ENCODE measurements around the gene CNGA2.
"Not testable (repeated sequence)": the region's sequence is repeated elsewhere in the genome, so short reads cannot be mapped to it uniquely, and the experiment has no call there.

Gene CNGA2

GRCh38 chrX:151734446-151734845, at the start of gene CNGA2:
Gene CNGA2, plus strand, starts transcription at chrX:151734746. Its CDS starts 3,738 bp downstream, at chrX:151738484.
- no peak for DNase-seq

- no peak for DNase-seq
Measured at GRCh38 chrX:151687635-151688034, 46.9 kb upstream of the CNGA2 start.

GRCh38 chrX:151688695-151689094, 45.9 kb upstream of the CNGA2 start:
- no peak for DNase-seq

GRCh38 chrX:151692825-151693224, 41.7 kb upstream of the CNGA2 start:
- no peak for DNase-seq

GRCh38 chrX:151694121-151694520, 40.4 kb upstream of the CNGA2 start:
- no peak for DNase-seq

- no peak for DNase-seq
Measured at GRCh38 chrX:151694661-151695582, 39.6 kb upstream of the CNGA2 start, which contains the start of gene PRRG3. Gene PRRG3, plus strand, starts transcription at chrX:151695458. Its CDS starts 3,357 bp downstream, at chrX:151698815.

GRCh38 chrX:151695583-151696340, 38.8 kb upstream of the CNGA2 start:
- no peak for DNase-seq

GRCh38 chrX:151697082-151697481, 37.5 kb upstream of the CNGA2 start:
- not testable (repeated sequence) for DNase-seq

- DNase-seq = no peak
Measured at GRCh38 chrX:151697522-151697921, 37.0 kb upstream of the CNGA2 start.

- no peak for DNase-seq
Measured at GRCh38 chrX:151698485-151698884, 36.1 kb upstream of the CNGA2 start.

GRCh38 chrX:151699746-151700145, 34.8 kb upstream of the CNGA2 start:
- DNase-seq = no peak

- DNase-seq = no peak
Measured at GRCh38 chrX:151700581-151700980, 34.0 kb upstream of the CNGA2 start.

- DNase-seq = no peak
Measured at GRCh38 chrX:151701071-151701470, 33.5 kb upstream of the CNGA2 start.

- DNase-seq = no peak
Measured at GRCh38 chrX:151701531-151701930, 33.0 kb upstream of the CNGA2 start.

- DNase-seq = no peak
Measured at GRCh38 chrX:151702026-151702714, 32.4 kb upstream of the CNGA2 start.

GRCh38 chrX:151702741-151703340, 31.7 kb upstream of the CNGA2 start:
- DNase-seq = no peak

GRCh38 chrX:151703487-151703886, 31.1 kb upstream of the CNGA2 start:
- DNase-seq = peak; percentile 60

- DNase-seq = no peak
Measured at GRCh38 chrX:151704041-151704663, 30.4 kb upstream of the CNGA2 start.

GRCh38 chrX:151708821-151709220, 25.7 kb upstream of the CNGA2 start:
- DNase-seq = no peak

- no peak for DNase-seq
Measured at GRCh38 chrX:151710457-151710856, 24.1 kb upstream of the CNGA2 start.

- DNase-seq = no peak
Measured at GRCh38 chrX:151711154-151711553, 23.4 kb upstream of the CNGA2 start.

- peak; percentile 21 for DNase-seq
Measured at GRCh38 chrX:151711787-151712186, 22.8 kb upstream of the CNGA2 start.
